Loucy (cell line): ENCODE data around the gene CHCHD4.

Experiments used
- H2AFZ ChIP-seq: fragments of 200-600 bp; sonication (generic); 2 replicates; pipeline ENCODE4 v1.6.0; 2016; ENCODE audit warnings: antibody characterized with exemption, mild to moderate bottlenecking, low read length, moderate library complexity
- H3F3A ChIP-seq: fragments of 200-600 bp; 2 replicates; pipeline ENCODE4 v1.6.0; 2016; ENCODE audit warnings: antibody characterized with exemption, low read depth, mild to moderate bottlenecking
- H3K27me3 ChIP-seq: fragments of 200-600 bp; sonication (generic); 2 replicates; pipeline ENCODE4 v1.6.1; 2014; ENCODE audit warnings: low read length, mild to moderate bottlenecking; ENCODE audit not compliant: insufficient read depth, poor library complexity, severe bottlenecking
- H3K36me3 ChIP-seq: fragments of 200-600 bp; sonication (generic); 2 replicates; pipeline ENCODE4 v1.6.1; 2016; ENCODE audit warnings: low read length; ENCODE audit not compliant: insufficient read depth
- H3K4me1 ChIP-seq: fragments of 200-600 bp; sonication (generic); 2 replicates; pipeline ENCODE4 v1.5.1; 2014; ENCODE audit warnings: low read length, mild to moderate bottlenecking; ENCODE audit not compliant: insufficient read depth, poor library complexity, severe bottlenecking
- H3K4me2 ChIP-seq: fragments of 200-600 bp; sonication (generic); 2 replicates; pipeline ENCODE4 v1.6.0; 2014; ENCODE audit warnings: antibody characterized with exemption, low read length, low read depth, mild to moderate bottlenecking; ENCODE audit not compliant: poor library complexity, severe bottlenecking
- H3K4me3 ChIP-seq: fragments of 200-600 bp; sonication (generic); 2 replicates; pipeline ENCODE4 v1.5.1; 2014; ENCODE audit warnings: low read length, mild to moderate bottlenecking, mixed read lengths; ENCODE audit not compliant: poor library complexity, severe bottlenecking
- H3K79me2 ChIP-seq: fragments of 200-600 bp; sonication (generic); 2 replicates; pipeline ENCODE4 v1.6.1; 2014; ENCODE audit warnings: low read length; ENCODE audit not compliant: insufficient read depth
- H3K9ac ChIP-seq: fragments of 200-600 bp; sonication (generic); 2 replicates; pipeline ENCODE4 v1.6.0; 2014; ENCODE audit warnings: mild to moderate bottlenecking, low read depth, low read length, moderate library complexity; ENCODE audit not compliant: poor library complexity, severe bottlenecking
- H3K9me2 ChIP-seq: fragments of 200-600 bp; sonication (generic); replicated peaks from 2 replicates; pipeline ENCODE4 v1.6.1; 2016; ENCODE audit warnings: low read depth, low read length, mixed read lengths
- H3K9me3 ChIP-seq: fragments of 200-600 bp; sonication (generic); 2 replicates; pipeline ENCODE4 v1.6.1; 2014; ENCODE audit warnings: mild to moderate bottlenecking, antibody characterized with exemption, low read length, low read depth; ENCODE audit not compliant: insufficient read depth
- H4K20me1 ChIP-seq: fragments of 200-600 bp; sonication (generic); 2 replicates; pipeline ENCODE4 v1.6.0; 2014; ENCODE audit warnings: antibody characterized with exemption, low read length, mild to moderate bottlenecking; ENCODE audit not compliant: insufficient read depth, poor library complexity, severe bottlenecking
- CTCF ChIP-seq: fragments of 200-600 bp; sonication (generic); conservative IDR thresholded peaks from 2 replicates; pipeline ENCODE4 v1.5.1; 2014; ENCODE audit warnings: mild to moderate bottlenecking, antibody characterized with exemption, low read length
- EZH2phosphoT487 ChIP-seq: fragments of 200-600 bp; IDR thresholded peaks from 2 replicates; pipeline ENCODE4 v1.6.1; 2018; ENCODE audit warnings: antibody characterized with exemption, mild to moderate bottlenecking, moderate library complexity, borderline replicate concordance

The CHCHD4 gene

GRCh38 chr3:14132120-14132519 is 7.5 kb upstream of the CHCHD4 start:
- no peaks in the 10 kb centered on the region for H3K9me2 ChIP-seq
- H2AFZ ChIP-seq = no peak overlapping the region
- no peak overlapping the region for H3K4me3 ChIP-seq
- no peaks in the 10 kb centered on the region for H3F3A ChIP-seq
- H3K4me1 ChIP-seq = peaks cover 9% of the 10 kb centered on the region
- H3K79me2 ChIP-seq = peaks cover 19% of the 10 kb centered on the region; the same call in 1 of the 2 replicates
- H3K9me3 ChIP-seq = no peaks in the 10 kb centered on the region
- peaks cover 15% of the 10 kb centered on the region for H4K20me1 ChIP-seq
- H3K27me3 ChIP-seq = no peaks in the 10 kb centered on the region
- H3K9ac ChIP-seq = no peak overlapping the region
- no peak overlapping the region for H3K4me2 ChIP-seq
- TF ChIP-seq CTCF = no peak
- TF ChIP-seq EZH2phosphoT487 = no peak
- H3K36me3 ChIP-seq = peaks cover 55% of the 10 kb centered on the region; the same call in 1 of the 2 replicates

GRCh38 chr3:14131134-14131533 is 6.5 kb upstream of the CHCHD4 start:
- peaks cover 51% of the 10 kb centered on the region; the same call in 1 of the 2 replicates for H3K36me3 ChIP-seq
- H3K27me3 ChIP-seq = no peaks in the 10 kb centered on the region
- H2AFZ ChIP-seq = no peak overlapping the region
- H3K4me3 ChIP-seq = no peak overlapping the region
- H3K4me2 ChIP-seq = no peak overlapping the region
- no peak overlapping the region for H3K9ac ChIP-seq
- H3K9me2 ChIP-seq = no peaks in the 10 kb centered on the region
- H3K9me3 ChIP-seq = no peaks in the 10 kb centered on the region
- peaks cover 29% of the 10 kb centered on the region for H3K79me2 ChIP-seq
- H3F3A ChIP-seq = no peaks in the 10 kb centered on the region
- TF ChIP-seq CTCF (no peak), EZH2phosphoT487 (no peak)
- H3K4me1 ChIP-seq = peaks cover 19% of the 10 kb centered on the region
- peaks cover 25% of the 10 kb centered on the region for H4K20me1 ChIP-seq

GRCh38 chr3:14130707-14131106 is 6.0 kb upstream of the CHCHD4 start:
- TF ChIP-seq EZH2phosphoT487 (no peak), CTCF (no peak)
- Histone ChIP-seq H3K9me3 (no peaks in the 10 kb centered on the region), H3K4me1 (peaks cover 23% of the 10 kb centered on the region), H2AFZ (no peak overlapping the region), H3K79me2 (peaks cover 33% of the 10 kb centered on the region), H3K9ac (no peak overlapping the region), H3K4me2 (no peak overlapping the region), H3K4me3 (no peak overlapping the region), H4K20me1 (peaks cover 29% of the 10 kb centered on the region), H3K36me3 (peaks cover 48% of the 10 kb centered on the region; the same call in 1 of the 2 replicates), H3K27me3 (no peaks in the 10 kb centered on the region), H3F3A (no peaks in the 10 kb centered on the region), H3K9me2 (no peaks in the 10 kb centered on the region)
